Right cardiac atrium (tissue), 5 donors: Measurements from ENCODE around the gene FXYD3. TPM values are rescaled to one million over a fixed set of nuclear protein-coding genes. Genes with fewer than 3 reads are reported as not detected.

ENCODE experiments used
- ATAC-seq, 2 donors: fragments of 200-7000 bp; cut with Tn5 transposase; one replicate each; pipeline versions ENCODE4 v1.8.0 to v1.9.1; 2020; ENCODE audit warnings: moderate library complexity in 2 of 2, mild to moderate bottlenecking in 1 of 2
- DNase-seq, 3 donors: peaks; one replicate each; pipeline ENCODE4 v3.0.0-alpha.2; 2020
- H3K27ac ChIP-seq: one replicate; pipeline ENCODE4 v1.5.1; 2013; ENCODE audit warnings: mild to moderate bottlenecking, low read length, control low read depth, moderate library complexity
- H3K27me3 ChIP-seq: one replicate; pipeline ENCODE4 v1.6.1; 2013; ENCODE audit not compliant: control insufficient read depth, insufficient read depth
- H3K4me1 ChIP-seq: one replicate; pipeline ENCODE4 v1.6.1; 2013; ENCODE audit warnings: low read length; ENCODE audit not compliant: control insufficient read depth, insufficient read depth
- H3K4me3 ChIP-seq: one replicate; pipeline ENCODE4 v1.5.1; 2013; ENCODE audit warnings: low read length, control low read depth
- H3K9me3 ChIP-seq: one replicate; pipeline ENCODE4 v1.6.1; 2013; ENCODE audit warnings: low read length; ENCODE audit not compliant: control insufficient read depth
- WGBS: extraction: QIAGEN DNeasy Blood & Tissue Kit; methylation state at CpG from one replicate; pipeline ENCODE4 v1.1.7; 2013; 5-methylcytosine and 5-hydroxymethylcytosine counted together
- intact Hi-C, 4 donors: fragments of 100-400 bp; cut with DNase I; formaldehyde crosslinking; loops; one replicate each; pipeline versions ENCODE4 v1.11.0 to v1.14.0; 2022 to 2023
- polyA plus RNA-seq: library from polyadenylated mRNA; stranded (reverse); fragments of 200-250 nt; gene quantifications from one replicate; pipeline ENCODE4 v1.2.3, GENCODE V29; 2013
- total RNA-seq, 4 donors: library from RNA; stranded (reverse); fragmentation: NEBNext Ultra II Directional; extraction: Animal tissue kit (Norgen Biotek cat#: 25700); gene quantifications; one replicate each; pipeline ENCODE4 v1.2.1, GENCODE V29; 2021
- donor health status: healthy with polysubstance abuse.
- donor health status: DM: no; HTN: yes; CAD: no.
- donor health status: DM: no; HTN: no; CAD: no.
- donor health status: DM: no; HTN: yes; CAD: no; lungs with severe emphysema.
- donor health status: DM: yes; HTN: yes; CAD: no.

The FXYD3 gene
- total and polyA plus RNA-seq, 5 donors = 2.2 to 5.7 (median 4.8) TPM

DNA sequence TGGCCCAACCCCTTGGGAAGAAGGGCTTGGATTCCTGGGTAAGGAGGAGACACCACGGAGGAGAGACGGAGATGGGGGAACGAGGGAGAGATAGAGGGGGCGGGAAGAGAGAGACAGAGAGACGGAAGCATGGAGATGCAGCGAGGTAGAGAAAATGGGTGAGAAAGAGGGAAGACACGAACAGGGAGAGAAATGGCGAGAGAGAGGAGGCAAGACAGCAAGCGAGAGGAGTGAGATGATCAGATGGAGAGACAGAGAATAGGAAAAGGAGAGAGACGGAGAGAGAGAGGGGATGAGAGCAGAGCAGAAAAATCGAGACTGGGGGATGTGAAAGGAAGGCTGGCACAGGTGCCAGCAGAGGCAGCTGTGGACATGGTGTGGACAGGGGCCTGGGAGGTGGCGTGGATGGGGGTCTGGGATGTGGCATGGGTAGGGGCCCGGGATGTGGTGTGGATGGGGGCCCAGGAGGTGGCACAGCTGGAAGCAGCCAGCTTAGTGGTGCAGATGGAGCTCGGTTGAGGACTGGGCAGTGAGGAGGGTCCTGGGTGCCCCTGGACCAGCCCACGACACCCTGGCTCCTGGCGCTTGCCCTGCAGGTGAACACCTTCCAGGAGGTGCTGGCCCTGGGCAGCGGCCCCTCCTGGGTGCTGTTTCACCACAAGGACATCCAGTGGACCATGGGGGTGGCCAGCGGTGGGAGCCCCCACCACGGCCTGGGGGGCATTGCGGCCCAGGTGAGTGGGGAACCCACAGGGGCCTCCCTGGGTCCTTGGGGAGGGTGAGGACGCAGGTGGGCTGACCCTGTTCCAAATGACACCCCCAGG, 40.2 kb upstream of the FXYD3 start:
- H3K27ac ChIP-seq = no peak overlapping the region
- 85% methylated on average over 21 of the region's 21 CpGs for WGBS
- intact Hi-C loops = no loop called here
- ATAC-seq = no peak
- H3K27me3 ChIP-seq = no peaks in the 10 kb centered on the region
- no peak overlapping the region for H3K4me3 ChIP-seq
- no peak for DNase-seq
- H3K9me3 ChIP-seq = no peaks in the 10 kb centered on the region
- H3K4me1 ChIP-seq = no peaks in the 10 kb centered on the region

DNA sequence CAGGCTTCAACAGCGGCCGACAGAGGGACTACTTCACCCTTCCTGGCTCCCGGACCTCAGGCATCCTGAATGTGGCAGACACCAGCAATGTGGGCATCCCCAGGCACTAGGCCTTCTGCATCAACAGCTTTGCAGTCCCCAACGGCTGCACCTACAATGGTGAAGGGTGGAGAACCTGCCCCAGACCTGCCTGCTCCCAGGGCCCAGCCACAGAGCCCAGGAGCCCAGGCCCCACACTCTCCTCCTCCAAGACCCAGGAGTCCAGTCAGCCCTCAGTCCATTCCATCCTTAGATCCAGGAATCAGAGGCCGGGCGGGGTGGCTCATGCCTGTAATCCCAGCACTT, 39.6 kb upstream of the FXYD3 start:
- no peak for DNase-seq
- no peaks in the 10 kb centered on the region for H3K4me1 ChIP-seq
- no peak for ATAC-seq
- no peaks in the 10 kb centered on the region for H3K27me3 ChIP-seq
- no peak overlapping the region for H3K27ac ChIP-seq
- no peak overlapping the region for H3K4me3 ChIP-seq
- no peaks in the 10 kb centered on the region for H3K9me3 ChIP-seq
- WGBS = 76% methylated on average over 6 of the region's 6 CpGs
- intact Hi-C loops = no loop called here

DNA sequence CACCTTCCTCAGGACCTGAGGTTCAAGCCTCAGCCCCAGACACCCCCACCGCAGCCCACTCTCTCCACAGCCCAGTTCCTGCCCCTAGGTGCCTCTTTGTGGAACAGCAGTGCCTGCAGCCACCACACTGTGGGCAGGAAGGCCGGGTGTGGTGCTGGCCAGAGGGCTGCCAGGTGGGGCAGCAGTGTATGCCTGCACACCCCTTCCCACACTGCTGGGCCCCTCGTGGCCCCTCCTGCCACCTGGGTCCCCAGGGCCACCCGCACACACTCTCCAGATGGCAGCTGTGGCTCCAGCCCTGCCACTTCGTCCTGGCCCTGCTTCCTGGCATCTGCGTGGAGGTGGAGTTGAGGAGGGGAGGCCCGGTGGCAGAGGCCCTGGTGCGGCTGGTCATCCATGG, 39.0 kb upstream of the FXYD3 start:
- Histone ChIP-seq H3K9me3 (no peaks in the 10 kb centered on the region), H3K27ac (no peak overlapping the region), H3K27me3 (no peaks in the 10 kb centered on the region), H3K4me3 (no peak overlapping the region), H3K4me1 (no peaks in the 10 kb centered on the region)
- 75% methylated on average over 8 of the region's 8 CpGs for WGBS
- ATAC-seq (no peak), DNase-seq (no peak)
- intact Hi-C loops = no loop called here

DNA sequence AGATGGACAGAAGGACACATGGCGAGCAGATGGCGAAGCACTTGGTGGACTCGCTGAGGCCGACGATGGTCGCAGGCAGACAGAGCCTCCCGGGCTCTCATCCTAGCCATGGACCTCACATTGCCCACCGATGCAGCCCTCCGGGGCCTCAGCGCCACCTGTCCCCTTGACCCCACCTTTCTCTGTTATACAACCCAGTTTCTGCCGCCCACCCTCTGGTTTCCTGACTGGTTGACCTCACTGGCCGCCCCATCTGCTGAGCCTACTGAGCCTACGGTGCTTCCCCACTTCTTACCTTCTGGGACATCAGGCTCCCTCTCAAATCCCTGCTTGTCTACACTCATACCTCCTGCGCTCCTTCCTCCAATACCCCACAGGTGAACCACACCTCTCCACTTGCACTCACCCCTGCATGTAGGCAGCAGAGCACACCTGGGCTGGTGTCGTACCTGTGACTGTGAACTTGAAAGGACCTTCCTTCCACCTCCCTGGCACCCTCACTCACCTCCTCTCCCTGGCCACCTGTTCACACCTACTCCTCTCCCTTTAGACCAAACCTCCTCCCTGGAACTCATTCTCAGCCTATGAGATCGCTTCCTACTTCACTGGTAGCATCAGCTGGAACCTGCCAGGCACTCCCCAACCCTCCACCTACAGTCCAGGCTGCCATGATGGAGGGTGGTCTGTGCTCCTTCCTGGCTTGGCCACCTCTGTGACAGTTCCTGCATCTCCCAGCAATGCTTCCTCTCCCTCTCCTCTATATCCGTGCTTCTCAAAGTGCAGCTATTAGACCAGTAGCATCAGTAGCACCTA, 38.0 kb upstream of the FXYD3 start:
- Histone ChIP-seq H3K4me1 (no peaks in the 10 kb centered on the region), H3K27ac (no peak overlapping the region), H3K4me3 (no peak overlapping the region), H3K9me3 (no peaks in the 10 kb centered on the region), H3K27me3 (no peaks in the 10 kb centered on the region)
- DNase-seq = no peak
- no peak for ATAC-seq
- 89% methylated on average over 17 of the region's 17 CpGs for WGBS
- intact Hi-C loops = no loop called here

DNA sequence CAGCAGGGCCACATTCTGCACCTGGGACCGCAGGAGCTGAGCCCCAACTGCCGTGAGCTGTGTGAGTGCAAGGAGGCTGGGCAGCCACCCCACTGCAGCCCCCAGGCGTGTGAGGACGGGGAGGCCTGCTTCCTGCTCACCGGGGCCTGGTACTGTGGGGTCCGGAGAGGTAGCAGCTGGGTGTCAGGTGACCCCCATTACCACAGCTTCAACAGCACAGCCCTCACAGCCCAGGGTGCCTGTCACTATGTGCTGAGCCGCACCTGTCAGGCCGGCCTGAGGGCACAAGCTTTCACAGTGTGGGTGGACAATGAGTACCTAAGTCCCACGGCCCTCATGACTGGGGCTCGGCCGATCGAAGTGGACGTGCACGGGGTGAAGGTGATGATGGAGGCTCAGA, 35.8 kb upstream of the FXYD3 start:
- H3K27ac ChIP-seq = no peak overlapping the region
- no peak overlapping the region for H3K4me3 ChIP-seq
- H3K27me3 ChIP-seq = no peaks in the 10 kb centered on the region
- DNase-seq = no peak
- no peaks in the 10 kb centered on the region for H3K4me1 ChIP-seq
- intact Hi-C loops = no loop called here
- 88% methylated on average over 14 of the region's 14 CpGs for WGBS
- peak; percentile 14 for ATAC-seq
- H3K9me3 ChIP-seq = no peaks in the 10 kb centered on the region

DNA sequence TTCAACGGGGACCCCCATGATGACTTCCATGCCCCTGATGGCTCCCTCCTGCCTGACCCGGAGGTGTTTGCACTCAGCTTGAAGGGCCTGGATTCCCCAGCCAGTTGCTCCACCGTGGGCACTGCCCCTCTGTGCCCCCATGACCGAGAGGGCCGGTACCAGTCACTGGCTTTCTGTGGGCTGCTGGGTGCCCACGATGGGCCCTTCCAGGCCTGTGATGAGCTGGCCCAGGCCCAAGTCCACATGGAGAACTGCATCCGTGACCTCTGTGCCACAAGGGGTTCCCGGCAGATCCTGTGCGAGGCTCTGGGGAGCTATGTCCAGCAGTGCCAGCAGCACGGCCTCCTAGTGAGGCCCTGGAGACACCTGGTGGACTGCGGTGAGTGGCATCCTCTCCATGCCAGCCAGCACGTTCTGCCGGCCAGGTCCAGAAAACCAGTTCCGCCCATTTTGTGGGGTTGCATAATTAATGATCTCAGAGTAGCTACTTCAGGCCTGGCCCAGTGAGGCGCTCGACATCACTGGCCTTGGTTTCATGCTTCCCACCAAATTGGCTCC, 34.9 kb upstream of the FXYD3 start:
- no peaks in the 10 kb centered on the region for H3K27me3 ChIP-seq
- WGBS = 81% methylated on average over 16 of the region's 16 CpGs
- H3K4me3 ChIP-seq = no peak overlapping the region
- intact Hi-C loops = no loop called here
- no peaks in the 10 kb centered on the region for H3K4me1 ChIP-seq
- H3K27ac ChIP-seq = no peak overlapping the region
- DNase-seq = peak in 1 of 3 donors; percentile 47
- ATAC-seq = peak in 1 of 2 donors; percentile 12
- H3K9me3 ChIP-seq = no peaks in the 10 kb centered on the region

DNA sequence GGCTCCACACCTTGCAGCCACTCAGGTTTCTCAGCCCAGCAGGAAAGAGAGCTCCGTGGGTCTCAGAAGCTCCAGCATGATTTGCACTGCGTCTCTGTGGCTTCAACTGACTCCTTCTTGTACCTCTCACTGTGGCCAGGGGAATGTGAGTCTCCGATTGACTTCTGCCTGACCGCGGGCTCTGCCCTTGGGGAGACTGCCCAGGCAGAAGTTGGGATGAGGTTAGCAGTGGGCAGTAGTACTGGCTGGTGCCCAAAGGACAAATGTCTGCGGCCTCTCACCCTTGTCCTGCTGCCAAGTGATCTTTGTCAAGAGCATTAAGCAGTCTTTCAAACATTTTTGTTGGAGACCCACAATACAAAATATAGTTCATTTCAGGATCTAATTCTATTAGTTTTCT, 34.4 kb upstream of the FXYD3 start:
- H3K9me3 ChIP-seq = no peaks in the 10 kb centered on the region
- no peak overlapping the region for H3K27ac ChIP-seq
- intact Hi-C loops = no loop called here
- no peaks in the 10 kb centered on the region for H3K4me1 ChIP-seq
- no peak overlapping the region for H3K4me3 ChIP-seq
- ATAC-seq = no peak
- H3K27me3 ChIP-seq = no peaks in the 10 kb centered on the region
- 82% methylated on average over 6 of the region's 6 CpGs for WGBS
- no peak for DNase-seq

DNA sequence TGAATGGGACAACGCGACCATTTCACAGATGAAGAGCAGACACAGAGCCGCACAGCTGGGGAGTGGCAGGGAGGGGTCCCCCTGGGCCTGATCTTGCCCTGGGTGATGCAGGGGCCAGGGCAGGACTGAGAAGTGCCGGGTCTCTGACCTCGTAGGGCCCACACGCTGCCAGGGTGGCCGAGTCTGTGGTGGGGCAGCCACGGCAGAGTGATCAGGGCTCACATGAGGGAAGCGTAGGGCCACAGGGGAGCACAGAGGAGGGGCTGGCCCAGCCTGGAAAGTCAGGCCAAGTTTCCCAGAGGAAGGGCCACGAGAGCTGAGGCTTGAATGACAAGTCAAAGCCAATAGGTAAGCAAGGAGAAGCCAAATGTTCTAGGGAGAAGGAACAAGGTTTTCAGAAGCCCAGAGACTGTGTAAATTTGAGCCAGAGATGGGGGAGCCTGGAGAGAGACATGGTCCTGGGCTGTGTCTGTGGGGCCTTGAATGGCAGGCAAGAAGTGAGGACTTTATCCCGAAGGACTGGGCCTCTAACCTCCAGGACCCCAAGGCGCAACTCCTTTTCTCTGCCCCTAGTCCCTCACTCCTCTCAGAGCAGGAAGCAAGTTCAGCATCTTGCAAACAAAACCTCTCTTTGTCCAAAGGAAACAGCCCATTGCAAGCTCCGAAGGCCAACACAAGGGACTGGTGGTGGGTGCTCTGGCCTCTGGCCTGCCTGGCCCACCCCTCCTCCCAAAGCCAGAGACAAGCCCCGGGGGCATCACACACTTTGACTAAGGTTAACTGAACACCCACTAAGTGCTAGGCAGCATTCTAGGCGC, 31.7 kb upstream of the FXYD3 start:
- DNase-seq (no peak), ATAC-seq (no peak)
- Histone ChIP-seq H3K4me1 (no peaks in the 10 kb centered on the region), H3K27me3 (no peaks in the 10 kb centered on the region), H3K4me3 (no peak overlapping the region), H3K27ac (no peak overlapping the region), H3K9me3 (no peaks in the 10 kb centered on the region)
- WGBS = 77% methylated on average over 15 of the region's 15 CpGs
- intact Hi-C loops = no loop called here

DNA sequence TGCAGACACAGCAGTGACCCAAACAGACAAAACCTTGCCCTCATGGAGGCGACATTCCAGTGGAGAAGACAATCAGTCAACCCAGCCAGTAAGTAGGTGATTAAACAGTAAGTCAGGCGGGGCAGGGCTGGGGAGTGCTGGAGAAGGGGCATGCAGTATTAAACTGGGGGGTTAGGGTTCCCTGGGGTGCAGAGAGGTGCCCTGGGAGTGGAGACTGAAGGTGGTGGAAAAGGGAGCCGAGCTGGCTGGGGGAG, 31.2 kb upstream of the FXYD3 start:
- DNase-seq (no peak), ATAC-seq (no peak)
- intact Hi-C loops = no loop called here
- Histone ChIP-seq H3K9me3 (no peaks in the 10 kb centered on the region), H3K4me3 (no peak overlapping the region), H3K4me1 (no peaks in the 10 kb centered on the region), H3K27ac (no peak overlapping the region), H3K27me3 (no peaks in the 10 kb centered on the region)
- 87% methylated on average over 3 of the region's 3 CpGs for WGBS

DNA sequence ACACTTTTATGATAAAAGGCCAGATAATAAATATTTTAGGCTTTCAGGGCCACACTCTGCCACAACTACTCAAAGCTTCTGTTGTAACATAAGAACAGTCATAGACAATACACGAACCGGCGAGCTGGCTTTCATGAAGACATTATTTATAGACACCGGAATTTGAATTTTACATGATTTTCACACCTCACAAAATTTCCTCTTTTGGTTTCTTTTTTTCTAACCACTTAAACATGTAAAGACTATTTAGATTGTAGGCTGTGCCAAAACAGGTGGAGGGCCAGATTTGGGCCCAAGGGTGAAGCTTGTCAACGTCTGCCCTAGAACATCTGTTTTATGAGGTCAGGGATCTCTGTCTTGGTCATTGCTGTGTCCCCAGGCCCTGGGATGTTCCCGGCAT, 29.7 kb upstream of the FXYD3 start:
- DNase-seq = no peak
- no peaks in the 10 kb centered on the region for H3K9me3 ChIP-seq
- H3K4me1 ChIP-seq = no peaks in the 10 kb centered on the region
- ATAC-seq = no peak
- intact Hi-C loops = no loop called here
- no peaks in the 10 kb centered on the region for H3K27me3 ChIP-seq
- H3K4me3 ChIP-seq = no peak overlapping the region
- 66% methylated on average over 6 of the region's 6 CpGs for WGBS
- H3K27ac ChIP-seq = no peak overlapping the region

DNA sequence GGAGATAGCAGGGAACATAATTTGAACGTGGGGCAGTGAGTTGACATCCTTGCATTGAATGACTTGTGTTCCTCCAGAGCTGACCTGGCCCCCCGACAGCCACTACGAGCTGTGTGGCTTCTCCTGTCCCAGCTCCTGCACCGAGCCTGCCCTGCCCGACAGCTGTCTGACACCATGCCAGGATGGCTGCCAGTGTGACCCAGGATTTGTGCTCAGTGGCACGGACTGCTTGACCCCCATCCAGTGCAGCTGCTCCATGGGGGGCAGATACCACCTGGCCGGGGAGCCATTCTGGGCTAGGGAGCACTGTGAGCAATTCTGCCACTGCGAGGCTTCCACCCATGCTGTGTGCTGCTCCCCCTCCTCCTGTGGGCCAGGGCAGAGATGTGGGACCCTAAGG, 29.2 kb upstream of the FXYD3 start:
- Histone ChIP-seq H3K4me3 (no peak overlapping the region), H3K27ac (no peak overlapping the region), H3K27me3 (no peaks in the 10 kb centered on the region), H3K9me3 (no peaks in the 10 kb centered on the region), H3K4me1 (no peaks in the 10 kb centered on the region)
- no peak for DNase-seq
- ATAC-seq = no peak
- intact Hi-C loops = no loop called here
- 70% methylated on average over 8 of the region's 8 CpGs for WGBS
